HFF-Myc (cell line): Measurements from ENCODE around the gene SLU7.

Experiments
- DNase-seq: peaks from one replicate; pipeline ENCODE4 v3.0.0-alpha.2; 2011; ENCODE audit warnings: low read depth; ENCODE audit errors: extremely low read depth
- H3K4me3 ChIP-seq: replicated peaks from 2 replicates; pipeline ENCODE4 v1.5.1; 2011; ENCODE audit warnings: low read depth, mild to moderate bottlenecking, control low read depth, low read length
- CTCF ChIP-seq: IDR thresholded peaks from 2 replicates; pipeline ENCODE4 v1.5.1; 2012; ENCODE audit warnings: mild to moderate bottlenecking, low read depth, low read length, control low read depth; ENCODE audit errors: missing control alignments

SLU7 gene

GRCh38 chr5:160418561-160419457, at the start of gene SLU7:
TSS of gene SLU7 (minus strand) at chr5:160419081. CDS start at chr5:160415294, 3,787 bp downstream.
- H3K4me3 ChIP-seq, result peak within 1 kb of the TSS; percentile 93
- peak; percentile 89 for DNase-seq
- TF ChIP-seq CTCF, result no peak

- TF ChIP-seq CTCF, result no peak
- no peak for DNase-seq
- H3K4me3 ChIP-seq, result peak overlapping the region; percentile 45
Observed at GRCh38 chr5:160468363-160468975, 49.6 kb upstream of the SLU7 start.

- H3K4me3 ChIP-seq, result peak overlapping the region; percentile 45
- TF ChIP-seq CTCF, result no peak
- peak; percentile 84 for DNase-seq
Observed at GRCh38 chr5:160467555-160468362, 48.9 kb upstream of the SLU7 start.

GRCh38 chr5:160466889-160467554, 48.1 kb upstream of the SLU7 start:
- TF ChIP-seq CTCF, result no peak
- no peak overlapping the region for H3K4me3 ChIP-seq
- no peak for DNase-seq

GRCh38 chr5:160466116-160466515, 47.2 kb upstream of the SLU7 start:
- no peak for TF ChIP-seq CTCF
- no peak for DNase-seq
- H3K4me3 ChIP-seq, result no peak overlapping the region

- DNase-seq, result no peak
- no peak overlapping the region for H3K4me3 ChIP-seq
- TF ChIP-seq CTCF, result no peak
Observed at GRCh38 chr5:160464466-160464797, 45.6 kb upstream of the SLU7 start.
